ENCODE measurements around the gene PDIK1L.

DNA sequence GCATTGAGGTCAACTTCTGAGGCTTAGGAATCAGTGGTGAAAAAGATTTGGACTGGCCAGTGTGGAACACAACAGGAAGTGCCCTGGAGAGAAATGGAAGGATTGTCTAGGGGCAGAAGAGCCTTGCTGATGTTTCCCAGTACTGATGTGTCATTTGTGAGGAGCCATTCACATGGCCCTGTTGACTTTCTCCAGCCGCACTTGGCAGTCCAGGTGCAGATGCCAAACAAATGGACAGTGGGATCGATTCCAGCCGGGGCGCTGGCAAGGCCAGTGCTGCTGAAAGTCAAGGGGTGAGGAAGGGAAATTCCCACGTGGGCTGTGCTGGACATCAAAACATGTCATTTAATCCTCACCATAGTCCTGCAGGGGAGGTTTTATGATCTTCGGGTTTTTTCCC, 39.3 kb upstream of the PDIK1L start:
- TF ChIP-seq, protein P1, sequence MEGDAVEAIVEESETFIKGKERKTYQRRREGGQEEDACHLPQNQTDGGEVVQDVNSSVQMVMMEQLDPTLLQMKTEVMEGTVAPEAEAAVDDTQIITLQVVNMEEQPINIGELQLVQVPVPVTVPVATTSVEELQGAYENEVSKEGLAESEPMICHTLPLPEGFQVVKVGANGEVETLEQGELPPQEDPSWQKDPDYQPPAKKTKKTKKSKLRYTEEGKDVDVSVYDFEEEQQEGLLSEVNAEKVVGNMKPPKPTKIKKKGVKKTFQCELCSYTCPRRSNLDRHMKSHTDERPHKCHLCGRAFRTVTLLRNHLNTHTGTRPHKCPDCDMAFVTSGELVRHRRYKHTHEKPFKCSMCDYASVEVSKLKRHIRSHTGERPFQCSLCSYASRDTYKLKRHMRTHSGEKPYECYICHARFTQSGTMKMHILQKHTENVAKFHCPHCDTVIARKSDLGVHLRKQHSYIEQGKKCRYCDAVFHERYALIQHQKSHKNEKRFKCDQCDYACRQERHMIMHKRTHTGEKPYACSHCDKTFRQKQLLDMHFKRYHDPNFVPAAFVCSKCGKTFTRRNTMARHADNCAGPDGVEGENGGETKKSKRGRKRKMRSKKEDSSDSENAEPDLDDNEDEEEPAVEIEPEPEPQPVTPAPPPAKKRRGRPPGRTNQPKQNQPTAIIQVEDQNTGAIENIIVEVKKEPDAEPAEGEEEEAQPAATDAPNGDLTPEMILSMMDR (IDR thresholded peaks at IDR 0.05 in 8 of 11, conservative IDR thresholded peaks at IDR 0.05 in 3 of 11), result no peak
- TF ChIP-seq POLR2A (IDR thresholded peaks at IDR 0.05), result no peak
